SK-N-SH (cell line): ENCODE data around the gene FBXO21.

Experiments used
- CHD2 ChIP-seq: fragments of 150-350 bp; IDR thresholded peaks from 2 replicates; pipeline ENCODE4 v1.6.1; 2018; ENCODE audit warnings: low read length; ENCODE audit not compliant: partially characterized antibody
- MXI1 ChIP-seq: IDR thresholded peaks from 2 replicates; pipeline ENCODE4 v1.6.1; 2012; ENCODE audit warnings: mild to moderate bottlenecking, low read depth, low read length, improper control_type of control experiment
- TAF1 ChIP-seq: IDR thresholded peaks from 2 replicates; pipeline ENCODE4 v1.6.1; 2012; ENCODE audit warnings: low read depth, mild to moderate bottlenecking, low read length, moderate library complexity, borderline replicate concordance
- TF ChIP-seq, protein P1 (sequence below): fragments of 200-600 bp; sonication (generic); IDR thresholded peaks from 2 replicates; pipeline ENCODE4 v1.6.1; 2017; ENCODE audit warnings: antibody characterized with exemption, mild to moderate bottlenecking, moderate library complexity

DNA sequence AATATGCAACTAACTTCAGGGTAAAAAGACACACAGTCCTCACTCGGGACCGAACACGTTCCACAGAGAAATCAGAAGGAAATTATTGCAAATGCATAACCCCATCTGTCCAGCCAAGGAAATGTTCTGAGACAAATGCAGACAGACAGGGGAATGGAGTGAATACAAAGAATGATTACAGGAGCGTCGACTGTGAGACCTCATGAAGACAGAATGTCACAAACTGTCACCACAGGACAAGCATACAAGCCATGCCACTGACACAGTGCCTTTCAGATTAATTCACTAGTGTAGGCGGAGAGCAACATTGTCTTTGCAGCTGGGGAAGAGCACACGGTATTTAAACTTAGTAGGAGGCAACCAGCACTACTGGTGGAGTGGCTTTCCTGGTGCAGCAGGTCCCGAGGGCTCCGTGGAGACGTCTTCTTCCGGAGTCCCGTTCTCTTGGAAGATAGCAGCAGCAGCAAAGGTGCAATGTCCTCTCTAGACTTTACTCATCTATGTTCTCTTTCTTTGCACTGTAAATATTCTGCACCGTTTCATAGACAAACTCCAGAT, 44.6 kb downstream of the FBXO21 start:
- TF ChIP-seq TAF1 (no peak), MXI1 (no peak), CHD2 (no peak)
- TF ChIP-seq, protein P1, sequence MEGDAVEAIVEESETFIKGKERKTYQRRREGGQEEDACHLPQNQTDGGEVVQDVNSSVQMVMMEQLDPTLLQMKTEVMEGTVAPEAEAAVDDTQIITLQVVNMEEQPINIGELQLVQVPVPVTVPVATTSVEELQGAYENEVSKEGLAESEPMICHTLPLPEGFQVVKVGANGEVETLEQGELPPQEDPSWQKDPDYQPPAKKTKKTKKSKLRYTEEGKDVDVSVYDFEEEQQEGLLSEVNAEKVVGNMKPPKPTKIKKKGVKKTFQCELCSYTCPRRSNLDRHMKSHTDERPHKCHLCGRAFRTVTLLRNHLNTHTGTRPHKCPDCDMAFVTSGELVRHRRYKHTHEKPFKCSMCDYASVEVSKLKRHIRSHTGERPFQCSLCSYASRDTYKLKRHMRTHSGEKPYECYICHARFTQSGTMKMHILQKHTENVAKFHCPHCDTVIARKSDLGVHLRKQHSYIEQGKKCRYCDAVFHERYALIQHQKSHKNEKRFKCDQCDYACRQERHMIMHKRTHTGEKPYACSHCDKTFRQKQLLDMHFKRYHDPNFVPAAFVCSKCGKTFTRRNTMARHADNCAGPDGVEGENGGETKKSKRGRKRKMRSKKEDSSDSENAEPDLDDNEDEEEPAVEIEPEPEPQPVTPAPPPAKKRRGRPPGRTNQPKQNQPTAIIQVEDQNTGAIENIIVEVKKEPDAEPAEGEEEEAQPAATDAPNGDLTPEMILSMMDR, result no peak
